Activated CD8-positive, alpha-beta T cell treated with anti-CD3 and anti-CD28 coated beads, Interleukin-2, amount 10 ng/mL, durations not matched to agents 7 days and 5 days (primary cell): ENCODE measurements around the gene SLC24A4. TPM values are rescaled to one million over a fixed set of nuclear protein-coding genes. Genes with fewer than 3 reads are reported as not detected.

Experiments used
- ATAC-seq: fragments of 150-1000 bp; cut with Tn5 transposase; one replicate; pipeline ENCODE4 v1.10.0; 2021; ENCODE audit warnings: moderate library complexity
- CTCF ChIA-PET: fragments of 350-600 bp; sonication (Branson Sonifier 250); formaldehyde crosslinking; loops from one replicate; lab custom pipeline; 2021; ENCODE audit warnings: antibody characterized with exemption; lab: Charles Lee
- POLR2A ChIA-PET: fragments of 350-600 bp; sonication (Branson Sonifier 250); formaldehyde crosslinking; loops from one replicate; lab custom pipeline; 2021; ENCODE audit warnings: antibody characterized with exemption; lab: Charles Lee
- DNase-seq: peaks from one replicate; pipeline ENCODE4 v3.0.0-alpha.2; 2020
- H3K27ac Mint-ChIP-seq: one replicate; pipeline ENCODE4 v1.8.0; 2021; ENCODE audit warnings: mild to moderate bottlenecking, mixed read lengths
- H3K27me3 Mint-ChIP-seq: one replicate; pipeline ENCODE4 v1.8.0; 2021; ENCODE audit warnings: low read depth, mixed read lengths
- H3K36me3 Mint-ChIP-seq: one replicate; pipeline ENCODE4 v1.8.0; 2021; ENCODE audit warnings: low read depth, mixed read lengths
- H3K4me1 Mint-ChIP-seq: one replicate; pipeline ENCODE4 v1.8.0; 2021; ENCODE audit warnings: low read depth, mixed read lengths
- H3K4me3 Mint-ChIP-seq: one replicate; pipeline ENCODE4 v1.8.0; 2021; ENCODE audit warnings: mild to moderate bottlenecking, mixed read lengths
- H3K9me3 Mint-ChIP-seq: one replicate; pipeline ENCODE4 v1.8.0; 2022; ENCODE audit warnings: mixed read lengths; ENCODE audit not compliant: insufficient read depth
- total RNA-seq, 2 experiments: library from RNA; stranded (reverse); gene quantifications; one replicate each; pipeline ENCODE4 v1.2.3, GENCODE V29; 2021

The SLC24A4 gene
- total RNA-seq, 2 experiments from 2014 or later = 0.05 TPM; not detected in 1

- peaks cover 13% of the 10 kb centered on the region for H3K27me3 Mint-ChIP-seq
- no peaks in the 10 kb centered on the region for H3K36me3 Mint-ChIP-seq
- DNase-seq = no peak
- no peak overlapping the region for H3K27ac Mint-ChIP-seq
- ChIA-PET CTCF (interaction anchor here (1.0 kb wide), 1 partner anchor 14 kb away, joined by 3 read pairs; no protein-coding TSS in a partner anchor), POLR2A (no interaction called here)
- no peak for ATAC-seq
- peaks cover 5% of the 10 kb centered on the region for H3K9me3 Mint-ChIP-seq
- H3K4me1 Mint-ChIP-seq = no peaks in the 10 kb centered on the region
- H3K4me3 Mint-ChIP-seq = no peak overlapping the region
Observed at GRCh38 chr14:92480856-92481255, 157.9 kb downstream of the SLC24A4 start.

DNA sequence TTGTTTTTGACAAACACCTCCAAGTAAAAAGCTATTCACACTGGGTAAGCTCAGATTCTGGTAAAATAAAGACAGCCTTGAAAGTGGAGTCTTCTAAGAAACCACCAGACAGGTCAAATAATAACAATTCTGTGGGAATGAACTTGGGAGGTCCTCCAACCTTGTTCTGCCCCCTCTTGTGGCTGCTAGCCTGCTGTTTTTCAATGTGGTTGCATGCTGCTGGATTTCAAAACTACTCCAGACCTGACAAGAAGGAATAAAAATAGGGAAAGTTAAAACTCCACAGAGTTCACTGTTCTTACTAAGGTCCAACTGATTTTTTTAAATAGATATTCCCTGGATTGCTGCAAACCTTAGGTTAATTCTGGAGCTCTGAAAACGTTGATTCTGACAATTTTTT is 158.4 kb downstream of the SLC24A4 start:
- H3K27ac Mint-ChIP-seq = no peak overlapping the region
- ChIA-PET POLR2A (no interaction called here), CTCF (no interaction called here)
- H3K9me3 Mint-ChIP-seq = peaks cover 5% of the 10 kb centered on the region
- H3K4me1 Mint-ChIP-seq = no peaks in the 10 kb centered on the region
- no peaks in the 10 kb centered on the region for H3K36me3 Mint-ChIP-seq
- peaks cover 13% of the 10 kb centered on the region for H3K27me3 Mint-ChIP-seq
- H3K4me3 Mint-ChIP-seq = no peak overlapping the region
- DNase-seq (no peak), ATAC-seq (no peak)

- H3K36me3 Mint-ChIP-seq = no peaks in the 10 kb centered on the region
- H3K27me3 Mint-ChIP-seq = peaks cover 13% of the 10 kb centered on the region
- no peak for ATAC-seq
- CTCF ChIA-PET = no interaction called here
- DNase-seq = no peak
- no peak overlapping the region for H3K4me3 Mint-ChIP-seq
- H3K4me1 Mint-ChIP-seq = no peaks in the 10 kb centered on the region
- POLR2A ChIA-PET = no interaction called here
- peaks cover 5% of the 10 kb centered on the region for H3K9me3 Mint-ChIP-seq
- H3K27ac Mint-ChIP-seq = no peak overlapping the region
Observed at GRCh38 chr14:92481811-92482555, 159.0 kb downstream of the SLC24A4 start.

DNA sequence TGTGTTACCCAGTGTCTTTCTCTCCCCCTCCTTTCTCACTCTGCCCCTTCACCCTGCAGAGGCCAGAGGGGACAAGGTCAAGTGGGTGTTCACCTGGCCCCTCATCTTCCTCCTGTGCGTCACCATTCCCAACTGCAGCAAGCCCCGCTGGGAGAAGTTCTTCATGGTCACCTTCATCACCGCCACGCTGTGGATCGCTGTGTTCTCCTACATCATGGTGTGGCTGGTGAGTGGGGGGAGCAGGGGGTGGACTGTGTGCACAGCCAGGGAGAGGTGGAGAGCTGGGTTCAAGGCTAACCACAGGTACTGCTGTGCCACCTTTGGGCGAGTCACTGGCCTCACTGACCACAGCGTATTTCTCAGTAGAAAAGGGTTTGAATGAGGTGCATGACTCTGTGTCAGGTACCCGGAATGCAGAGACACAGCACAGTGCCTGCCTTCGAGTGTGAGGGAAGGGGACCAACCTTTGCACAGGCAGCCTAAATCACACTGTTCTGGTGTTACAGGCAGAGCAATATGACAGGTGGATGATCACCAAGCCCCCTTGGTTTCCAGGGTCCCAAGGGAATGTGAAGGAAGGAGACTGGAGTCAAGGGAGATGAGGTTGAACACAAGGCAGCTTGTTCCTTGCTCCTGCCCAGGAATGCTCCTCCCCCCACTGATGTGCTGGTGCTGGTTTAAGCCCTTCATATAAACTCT is 159.8 kb downstream of the SLC24A4 start:
- CTCF ChIA-PET = no interaction called here
- no peak for DNase-seq
- Mint-ChIP-seq H3K36me3 (no peaks in the 10 kb centered on the region), H3K4me3 (no peak overlapping the region), H3K27me3 (peaks cover 18% of the 10 kb centered on the region), H3K27ac (no peak overlapping the region), H3K4me1 (peaks cover 4% of the 10 kb centered on the region), H3K9me3 (peaks cover 5% of the 10 kb centered on the region)
- POLR2A ChIA-PET = no interaction called here
- no peak for ATAC-seq

DNA sequence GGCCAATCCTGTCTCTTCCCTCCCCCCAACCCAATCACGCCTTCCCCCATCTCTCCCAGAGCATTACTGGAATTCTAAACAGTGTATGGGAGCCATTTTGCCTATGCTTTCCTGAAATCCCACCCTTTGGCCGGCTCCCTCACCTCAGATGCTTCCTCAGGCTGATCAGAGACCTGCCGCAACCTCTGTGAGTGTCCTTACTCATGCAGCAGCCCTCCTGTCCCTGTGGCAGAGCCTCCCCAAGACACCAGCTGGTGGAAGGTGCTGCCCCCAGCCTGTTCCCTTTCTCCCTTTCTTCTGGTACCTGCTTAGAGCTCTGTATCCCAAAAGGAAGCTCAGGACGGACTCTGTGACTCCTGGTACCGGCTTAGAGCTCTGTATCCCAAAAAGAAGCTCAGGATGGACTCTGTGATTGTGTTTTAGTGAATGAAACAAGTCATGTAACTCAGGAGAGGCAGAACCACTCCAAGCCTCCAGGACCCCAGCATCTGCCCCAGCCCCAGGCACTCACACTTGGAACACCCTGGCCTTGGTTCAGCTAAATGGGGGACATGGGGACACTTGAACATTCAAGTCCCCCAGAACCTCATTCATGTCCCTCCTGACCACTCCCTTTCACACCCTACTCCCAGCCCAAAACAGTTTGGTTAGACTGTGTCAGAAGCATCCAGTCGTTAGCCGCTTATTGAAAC is 161.3 kb downstream of the SLC24A4 start:
- ChIA-PET POLR2A (no interaction called here), CTCF (no interaction called here)
- DNase-seq (no peak), ATAC-seq (no peak)
- H3K4me1 Mint-ChIP-seq = peaks cover 4% of the 10 kb centered on the region
- no peak overlapping the region for H3K4me3 Mint-ChIP-seq
- no peak overlapping the region for H3K27ac Mint-ChIP-seq
- no peaks in the 10 kb centered on the region for H3K36me3 Mint-ChIP-seq
- H3K9me3 Mint-ChIP-seq = peaks cover 5% of the 10 kb centered on the region
- H3K27me3 Mint-ChIP-seq = peaks cover 15% of the 10 kb centered on the region

- Mint-ChIP-seq H3K36me3 (no peaks in the 10 kb centered on the region), H3K27me3 (peaks cover 9% of the 10 kb centered on the region), H3K9me3 (no peaks in the 10 kb centered on the region), H3K4me3 (no peak overlapping the region), H3K27ac (no peak overlapping the region), H3K4me1 (peaks cover 4% of the 10 kb centered on the region)
- ChIA-PET CTCF (interaction anchor here (1.0 to 1.3 kb wide), 2 partner anchors 13 to 25 kb away, joined by 3 read pairs; no protein-coding TSS in a partner anchor), POLR2A (no interaction called here)
- ATAC-seq (no peak), DNase-seq (no peak)
Observed at GRCh38 chr14:92486881-92487280, 163.9 kb downstream of the SLC24A4 start.

- no peak for DNase-seq
- Mint-ChIP-seq H3K27ac (no peak overlapping the region), H3K9me3 (no peaks in the 10 kb centered on the region), H3K4me1 (peaks cover 4% of the 10 kb centered on the region), H3K4me3 (no peak overlapping the region), H3K36me3 (no peaks in the 10 kb centered on the region), H3K27me3 (peaks cover 7% of the 10 kb centered on the region)
- POLR2A ChIA-PET = no interaction called here
- CTCF ChIA-PET = interaction anchor here (1.0 to 1.3 kb wide), 2 partner anchors 13 to 24 kb away, joined by 3 read pairs; no protein-coding TSS in a partner anchor
- ATAC-seq = no peak
Observed at GRCh38 chr14:92487513-92488133, 164.7 kb downstream of the SLC24A4 start.

GRCh38 chr14:92489394-92490238 is 166.7 kb downstream of the SLC24A4 start:
- Mint-ChIP-seq H3K9me3 (no peaks in the 10 kb centered on the region), H3K4me1 (peaks cover 7% of the 10 kb centered on the region), H3K36me3 (no peaks in the 10 kb centered on the region), H3K4me3 (no peak overlapping the region), H3K27me3 (peaks cover 11% of the 10 kb centered on the region), H3K27ac (no peak overlapping the region)
- ATAC-seq (no peak), DNase-seq (no peak)
- ChIA-PET CTCF (no interaction called here), POLR2A (interaction anchor here (0.5 kb wide), 1 partner anchor 73 kb away, joined by 3 read pairs; no protein-coding TSS in a partner anchor)

GRCh38 chr14:92490239-92490959 is 167.4 kb downstream of the SLC24A4 start:
- Mint-ChIP-seq H3K27me3 (peaks cover 11% of the 10 kb centered on the region), H3K27ac (no peak overlapping the region), H3K36me3 (no peaks in the 10 kb centered on the region), H3K4me1 (peaks cover 7% of the 10 kb centered on the region), H3K4me3 (no peak overlapping the region), H3K9me3 (no peaks in the 10 kb centered on the region)
- DNase-seq (no peak), ATAC-seq (no peak)
- ChIA-PET POLR2A (no interaction called here), CTCF (no interaction called here)

DNA sequence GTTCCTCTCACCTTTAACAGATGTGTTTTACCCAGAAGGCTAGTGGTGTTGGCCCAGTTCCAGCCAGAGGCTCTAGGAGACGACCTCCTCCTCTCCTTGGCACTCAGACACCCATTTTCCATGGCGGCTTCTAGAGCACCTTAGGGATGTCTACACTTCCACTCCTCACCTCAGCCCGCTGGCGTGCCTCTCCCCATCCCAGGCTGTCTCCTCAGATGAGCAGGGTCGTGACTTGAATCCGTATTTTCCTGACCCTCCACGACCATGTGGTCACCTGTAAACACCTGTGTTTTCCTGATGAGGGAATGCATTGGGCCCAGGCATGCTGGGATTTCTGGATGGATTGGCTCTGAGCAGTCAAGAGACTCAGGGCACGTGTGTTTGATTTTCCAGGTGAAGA is 168.8 kb downstream of the SLC24A4 start:
- H3K27ac Mint-ChIP-seq = no peak overlapping the region

More for the DNA sequence above, 168.8 kb downstream of the SLC24A4 start:
- no peak for DNase-seq
- ATAC-seq = no peak
- peaks cover 8% of the 10 kb centered on the region for H3K4me1 Mint-ChIP-seq
- CTCF ChIA-PET = no interaction called here
- POLR2A ChIA-PET = no interaction called here
- peaks cover 12% of the 10 kb centered on the region for H3K27me3 Mint-ChIP-seq
- H3K36me3 Mint-ChIP-seq = no peaks in the 10 kb centered on the region
- H3K9me3 Mint-ChIP-seq = no peaks in the 10 kb centered on the region
- no peak overlapping the region for H3K4me3 Mint-ChIP-seq
